Left kidney (tissue), 2 donors: Measurements from ENCODE around the gene DISP3. TPM values are rescaled to one million over a fixed set of nuclear protein-coding genes. Genes with fewer than 3 reads are reported as not detected.
"Not testable (repeated sequence)": the region's sequence is repeated elsewhere in the genome, so short reads cannot be mapped to it uniquely, and the experiment has no call there.

Experiments
- DNase-seq: peaks from one replicate; pipeline ENCODE4 v3.0.0-alpha.2; 2013
- polyA plus RNA-seq: library from polyadenylated mRNA; unstranded; fragments of 120-200 nt; gene quantifications from one replicate; pipeline ENCODE4 v1.2.1, GENCODE V29; 2013; ENCODE audit not compliant: insufficient read length

DISP3 gene
- polyA plus RNA-seq, 1 donor, result 1.3 TPM

- no peak for DNase-seq
Observed at GRCh38 chr1:11576109-11576875, 97.3 kb downstream of the DISP3 start.

GRCh38 chr1:11578004-11578403 is 99.0 kb downstream of the DISP3 start:
- DNase-seq, result no peak

- no peak for DNase-seq
Observed at GRCh38 chr1:11579506-11579905, 100.6 kb downstream of the DISP3 start.

GRCh38 chr1:11580049-11580448 is 101.1 kb downstream of the DISP3 start:
- not testable (repeated sequence) for DNase-seq

GRCh38 chr1:11581445-11581991 is 102.6 kb downstream of the DISP3 start:
- DNase-seq, result no peak

- no peak for DNase-seq
Observed at GRCh38 chr1:11585389-11585788, 106.4 kb downstream of the DISP3 start.

Other genes with a start within 250 kb of the DISP3 start
- gene MTOR, start 216.6 kb upstream of the DISP3 start, polyA plus RNA-seq, result 56.6 TPM
- gene UBIAD1, start 206.0 kb upstream of the DISP3 start, polyA plus RNA-seq, result 16.4 TPM
- gene FBXO2, start 175.3 kb downstream of the DISP3 start, polyA plus RNA-seq, result 0.35 TPM
- gene FBXO44, start 175.7 kb downstream of the DISP3 start, polyA plus RNA-seq, result 12.4 TPM
- 3.7 TPM for gene FBXO6, start 185.0 kb downstream of the DISP3 start, polyA plus RNA-seq
- 35.7 TPM for gene MAD2L2, start 202.0 kb downstream of the DISP3 start, polyA plus RNA-seq
- gene DRAXIN, start 212.6 kb downstream of the DISP3 start, polyA plus RNA-seq, result 1.1 TPM